Activated T-cell treated with anti-CD3 and anti-CD28 coated beads, Interleukin-2, amount 50 U/mL, for 48 hours (primary cell): ENCODE measurements around the gene MOCS1.

ENCODE experiments used
- DNase-seq, 2 experiments: peaks; one replicate each; pipeline ENCODE4 v3.0.0-alpha.2; 2020

MOCS1 gene

GRCh38 chr6:39865011-39865888 lies 69.0 kb downstream of the MOCS1 start:
- DNase-seq = peak; percentile 73 to 75

DNA sequence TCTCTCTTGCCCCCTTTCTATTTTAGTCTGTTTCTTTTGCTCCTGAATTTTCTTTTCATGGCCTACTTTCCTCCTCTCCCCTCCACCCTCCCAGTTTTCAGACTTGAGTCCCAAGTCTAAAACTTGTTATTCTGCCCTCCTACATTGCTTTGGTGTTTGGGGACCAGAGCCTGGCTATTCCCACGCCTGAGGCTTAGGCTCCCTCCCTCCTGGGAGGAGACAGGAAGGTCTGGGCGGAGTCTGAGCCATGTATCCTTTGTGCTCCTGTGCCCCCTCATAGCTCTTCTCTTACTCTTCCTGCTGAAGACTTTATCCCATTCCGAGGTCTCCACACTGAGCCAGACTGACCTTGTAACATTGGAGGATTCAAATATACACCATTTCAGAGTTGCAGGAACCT lies 72.6 kb downstream of the MOCS1 start:
- DNase-seq = no peak

GRCh38 chr6:39859025-39859424 lies 75.2 kb downstream of the MOCS1 start:
- no peak for DNase-seq

GRCh38 chr6:39855356-39855995 lies 78.8 kb downstream of the MOCS1 start:
- no peak for DNase-seq
